ENCODE results near the gene U2AF1L4.

- no peak for TF ChIP-seq POLR2AphosphoS5 (IDR thresholded peaks at IDR 0.05; ENCODE audit: borderline replicate concordance, low read depth, low read length)
- no peak for TF ChIP-seq EZH2 (IDR thresholded peaks at IDR 0.05)
Observed at GRCh38 chr19:35780717-35781116, 35.5 kb upstream of the U2AF1L4 start.
